OCI-LY7 (cell line): ENCODE results near the gene RIMS1. TPM values are rescaled to one million over a fixed set of nuclear protein-coding genes. Genes with fewer than 3 reads are reported as not detected.

Experiments used
- BruUV-seq: library from RNA; stranded (reverse); fragments of 400-500 nt; replicated peaks from 2 replicates; lab custom pipeline; 2021; lab: Mats Ljungman, UMichigan
- CTCF ChIA-PET: fragments of 300-600 bp; sonication (Branson Sonifier 250); formaldehyde crosslinking; loops from one replicate; lab custom pipeline; 2022; ENCODE audit warnings: antibody characterized with exemption; ENCODE audit not compliant: unreplicated experiment; lab: Charles Lee
- POLR2A ChIA-PET: fragments of 300-600 bp; sonication (Branson Sonifier 250); formaldehyde crosslinking; loops from one replicate; lab custom pipeline; 2022; ENCODE audit warnings: antibody characterized with exemption; lab: Charles Lee
- DNase-seq: peaks from one replicate; pipeline ENCODE4 v3.0.0-alpha.2; 2015; ENCODE audit warnings: low spot score
- H2AFZ ChIP-seq: fragments of 200-600 bp; sonication (generic), shearing (Covaris generic); 2 replicates; pipeline ENCODE4 v1.6.1; 2014; ENCODE audit warnings: mild to moderate bottlenecking, antibody characterized with exemption, low read length, moderate library complexity
- H3K27ac ChIP-seq: fragments of 200-600 bp; sonication (generic); 2 replicates; pipeline ENCODE4 v1.5.1; 2014; ENCODE audit warnings: mixed run types, low read depth, mild to moderate bottlenecking, moderate library complexity, low read length, inconsistent platforms; ENCODE audit not compliant: poor library complexity, severe bottlenecking
- H3K36me3 ChIP-seq: fragments of 200-600 bp; sonication (generic); 2 replicates; pipeline ENCODE4 v1.6.1; 2014; ENCODE audit warnings: mild to moderate bottlenecking, antibody characterized with exemption, low read length, moderate library complexity, mixed read lengths; ENCODE audit not compliant: insufficient read depth
- H3K4me1 ChIP-seq: fragments of 200-600 bp; sonication (generic); 2 replicates; pipeline ENCODE4 v1.5.1; 2014; ENCODE audit warnings: mild to moderate bottlenecking, low read length; ENCODE audit not compliant: insufficient read depth, poor library complexity, severe bottlenecking
- H3K4me2 ChIP-seq: fragments of 200-600 bp; sonication (generic); 2 replicates; pipeline ENCODE4 v1.6.1; 2014; ENCODE audit warnings: mild to moderate bottlenecking, low read length
- H3K4me3 ChIP-seq: fragments of 200-600 bp; sonication (generic); 2 replicates; pipeline ENCODE4 v1.5.1; 2014; ENCODE audit warnings: mild to moderate bottlenecking, low read depth, low read length; ENCODE audit not compliant: poor library complexity, severe bottlenecking
- H3K79me2 ChIP-seq: fragments of 200-600 bp; sonication (generic); 2 replicates; pipeline ENCODE4 v1.6.1; 2016; ENCODE audit warnings: low read depth, mild to moderate bottlenecking, low read length, moderate library complexity, mixed read lengths; ENCODE audit not compliant: insufficient read depth
- H3K9me2 ChIP-seq: fragments of 200-600 bp; sonication (generic); 2 replicates; pipeline ENCODE4 v1.6.1; 2016; ENCODE audit warnings: mild to moderate bottlenecking, low read length, mixed read lengths; ENCODE audit not compliant: insufficient read depth
- H3K9me3 ChIP-seq: fragments of 200-600 bp; sonication (generic); 2 replicates; pipeline ENCODE4 v1.6.1; 2014; ENCODE audit warnings: mild to moderate bottlenecking, mixed run types, low read length, mixed read lengths
- H4K20me1 ChIP-seq: fragments of 200-600 bp; sonication (generic); 2 replicates; pipeline ENCODE4 v1.6.1; 2014; ENCODE audit warnings: mild to moderate bottlenecking, antibody characterized with exemption, low read length, moderate library complexity, mixed read lengths; ENCODE audit not compliant: insufficient read depth
- EZH2phosphoT487 ChIP-seq: fragments of 200-600 bp; sonication (generic); IDR thresholded peaks from 2 replicates; pipeline ENCODE4 v1.6.1; 2018; ENCODE audit warnings: low read depth, borderline replicate concordance, mild to moderate bottlenecking, mixed run types, antibody characterized with exemption, low read length, moderate library complexity, mixed read lengths
- intact Hi-C: fragments of 100-400 bp; cut with micrococcal nuclease; formaldehyde crosslinking; loops from one replicate; pipeline ENCODE4 v1.10.0; 2022; ENCODE audit not compliant: unreplicated experiment
- total RNA-seq, 2 experiments: library from RNA; depleted of rRNA in 1 of 2; stranded (reverse); fragments of >200 nt in 1 of 2; shearing (Covaris generic) in 1 of 2; gene quantifications; 2 replicates each; pipeline ENCODE4 v1.2.3, GENCODE V29; 2014 to 2022
- TF ChIP-seq, protein P1 (sequence below): fragments of 200-600 bp; sonication (generic); conservative IDR thresholded peaks from 2 replicates; pipeline ENCODE4 v1.5.1; 2014; ENCODE audit warnings: mild to moderate bottlenecking, antibody characterized with exemption, low read length, moderate library complexity, mixed read lengths

The RIMS1 gene
- total RNA-seq, 2 experiments from 2014 or later, result not detected

DNA sequence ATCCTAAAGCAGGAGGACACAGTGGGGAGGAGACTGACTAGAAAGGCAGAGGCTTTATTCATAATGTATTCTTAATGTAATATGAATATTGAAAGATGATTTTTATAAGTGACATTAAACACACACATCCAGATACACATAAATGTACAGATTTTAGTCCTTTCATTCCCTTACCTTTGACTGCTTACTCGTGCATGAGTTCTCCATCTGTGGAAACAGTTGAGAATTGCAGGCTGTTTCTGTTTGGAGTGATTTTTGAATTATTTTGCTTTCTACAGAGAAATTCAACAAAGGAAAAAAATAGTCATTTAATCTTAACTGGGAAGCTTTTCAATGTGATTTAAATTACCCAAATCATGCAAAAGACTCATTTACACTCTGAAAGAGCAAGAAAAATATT, 136.5 kb downstream of the RIMS1 start:
- TF ChIP-seq, protein P1, sequence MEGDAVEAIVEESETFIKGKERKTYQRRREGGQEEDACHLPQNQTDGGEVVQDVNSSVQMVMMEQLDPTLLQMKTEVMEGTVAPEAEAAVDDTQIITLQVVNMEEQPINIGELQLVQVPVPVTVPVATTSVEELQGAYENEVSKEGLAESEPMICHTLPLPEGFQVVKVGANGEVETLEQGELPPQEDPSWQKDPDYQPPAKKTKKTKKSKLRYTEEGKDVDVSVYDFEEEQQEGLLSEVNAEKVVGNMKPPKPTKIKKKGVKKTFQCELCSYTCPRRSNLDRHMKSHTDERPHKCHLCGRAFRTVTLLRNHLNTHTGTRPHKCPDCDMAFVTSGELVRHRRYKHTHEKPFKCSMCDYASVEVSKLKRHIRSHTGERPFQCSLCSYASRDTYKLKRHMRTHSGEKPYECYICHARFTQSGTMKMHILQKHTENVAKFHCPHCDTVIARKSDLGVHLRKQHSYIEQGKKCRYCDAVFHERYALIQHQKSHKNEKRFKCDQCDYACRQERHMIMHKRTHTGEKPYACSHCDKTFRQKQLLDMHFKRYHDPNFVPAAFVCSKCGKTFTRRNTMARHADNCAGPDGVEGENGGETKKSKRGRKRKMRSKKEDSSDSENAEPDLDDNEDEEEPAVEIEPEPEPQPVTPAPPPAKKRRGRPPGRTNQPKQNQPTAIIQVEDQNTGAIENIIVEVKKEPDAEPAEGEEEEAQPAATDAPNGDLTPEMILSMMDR, result no peak
- TF ChIP-seq EZH2phosphoT487, result no peak
- CTCF ChIA-PET, result no interaction called here
- H2AFZ ChIP-seq, result no peak overlapping the region
- no peaks in the 10 kb centered on the region for H3K79me2 ChIP-seq
- H3K4me2 ChIP-seq, result no peak overlapping the region
- H3K9me2 ChIP-seq, result no peaks in the 10 kb centered on the region
- H3K4me3 ChIP-seq, result no peak overlapping the region
- no peaks in the 10 kb centered on the region for H4K20me1 ChIP-seq
- POLR2A ChIA-PET, result no interaction called here
- H3K27ac ChIP-seq, result no peak overlapping the region
- no TSS peak for BruUV-seq
- intact Hi-C loops, result no loop called here
- no peaks in the 10 kb centered on the region for H3K36me3 ChIP-seq
- no peaks in the 10 kb centered on the region for H3K9me3 ChIP-seq
- no peak for DNase-seq
- no peaks in the 10 kb centered on the region for H3K4me1 ChIP-seq

DNA sequence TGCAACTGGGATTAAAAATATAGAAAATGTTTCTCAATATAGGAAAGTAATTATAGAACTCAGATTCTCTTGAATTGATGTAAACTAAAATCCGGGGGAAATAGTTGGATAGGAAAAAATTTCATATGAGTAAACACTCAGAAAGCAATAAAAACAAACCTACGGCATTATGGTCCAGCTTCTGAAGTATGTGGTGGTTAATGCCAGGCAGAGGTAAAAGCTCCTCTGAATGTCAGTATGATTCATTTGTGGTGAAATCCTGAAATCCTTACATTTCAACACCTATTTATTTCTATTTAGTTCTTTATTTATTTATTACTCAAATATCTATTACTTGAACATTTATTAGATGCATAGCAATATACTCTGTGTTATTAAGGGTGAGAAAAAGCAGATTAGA, 145.1 kb downstream of the RIMS1 start:
- no peak for DNase-seq
- no peaks in the 10 kb centered on the region for H3K4me1 ChIP-seq
- CTCF ChIA-PET, result no interaction called here
- no peak for TF ChIP-seq EZH2phosphoT487
- TF ChIP-seq, protein P1, result no peak
- H3K79me2 ChIP-seq, result no peaks in the 10 kb centered on the region
- POLR2A ChIA-PET, result interaction anchor here (0.6 to 1.0 kb wide), 2 partner anchors 15 to 16 kb away, joined by 3 read pairs; no protein-coding TSS in a partner anchor
- no peak overlapping the region for H3K4me2 ChIP-seq
- H3K9me2 ChIP-seq, result no peaks in the 10 kb centered on the region
- BruUV-seq, result no TSS peak
- intact Hi-C loops, result no loop called here
- H3K9me3 ChIP-seq, result no peaks in the 10 kb centered on the region
- H3K4me3 ChIP-seq, result no peak overlapping the region
- H3K36me3 ChIP-seq, result no peaks in the 10 kb centered on the region
- no peak overlapping the region for H2AFZ ChIP-seq
- no peaks in the 10 kb centered on the region for H4K20me1 ChIP-seq
- H3K27ac ChIP-seq, result no peak overlapping the region

DNA sequence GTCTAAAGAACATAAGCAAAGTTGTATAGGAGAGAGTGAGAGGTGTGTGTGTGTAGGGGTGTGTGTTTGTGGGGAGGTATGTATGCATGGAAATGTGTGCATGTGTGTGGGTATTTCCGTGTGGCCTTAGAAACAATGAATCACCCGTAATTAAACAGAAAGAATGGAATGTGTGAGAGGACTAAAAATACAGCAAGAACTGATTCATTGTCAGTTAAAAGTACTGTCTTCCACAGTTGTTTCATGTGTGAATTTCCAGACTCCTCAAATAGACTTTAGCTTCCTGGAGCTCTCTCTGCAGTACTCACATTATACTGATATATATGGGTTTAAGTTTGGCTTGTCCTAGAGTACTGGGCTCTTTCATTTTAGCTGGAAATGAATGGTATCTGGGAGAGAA, 145.7 kb downstream of the RIMS1 start:
- H3K4me3 ChIP-seq, result no peak overlapping the region
- TF ChIP-seq, protein P1, result no peak
- TF ChIP-seq EZH2phosphoT487, result no peak
- POLR2A ChIA-PET, result interaction anchor here (0.6 kb wide), 1 partner anchor 15 kb away, joined by 3 read pairs; no protein-coding TSS in a partner anchor

More for the DNA sequence above, 145.7 kb downstream of the RIMS1 start:
- Histone ChIP-seq H2AFZ (no peak overlapping the region), H4K20me1 (no peaks in the 10 kb centered on the region), H3K4me2 (no peak overlapping the region), H3K9me2 (no peaks in the 10 kb centered on the region), H3K9me3 (no peaks in the 10 kb centered on the region), H3K79me2 (no peaks in the 10 kb centered on the region), H3K4me1 (no peaks in the 10 kb centered on the region), H3K36me3 (no peaks in the 10 kb centered on the region), H3K27ac (no peak overlapping the region)
- BruUV-seq, result no TSS peak
- CTCF ChIA-PET, result no interaction called here
- no peak for DNase-seq
- intact Hi-C loops, result no loop called here
